Choroid plexus epithelial cell (primary cell): Measurements from ENCODE around the gene ERGIC3.

ENCODE experiments used
- DNase-seq: peaks from one replicate; pipeline ENCODE4 v3.0.0-alpha.2; 2010; ENCODE audit warnings: low read depth
- H3K4me3 ChIP-seq: 2 replicates; pipeline ENCODE4 v1.5.1; 2011; ENCODE audit warnings: low read depth, mild to moderate bottlenecking, control low read depth, low read length, moderate library complexity
- TF ChIP-seq, protein P1 (sequence below): conservative IDR thresholded peaks from 2 replicates; pipeline ENCODE4 v1.5.1; 2011; ENCODE audit warnings: low read depth, mild to moderate bottlenecking, control low read depth, inconsistent platforms, low read length, moderate library complexity

ERGIC3 gene

DNA sequence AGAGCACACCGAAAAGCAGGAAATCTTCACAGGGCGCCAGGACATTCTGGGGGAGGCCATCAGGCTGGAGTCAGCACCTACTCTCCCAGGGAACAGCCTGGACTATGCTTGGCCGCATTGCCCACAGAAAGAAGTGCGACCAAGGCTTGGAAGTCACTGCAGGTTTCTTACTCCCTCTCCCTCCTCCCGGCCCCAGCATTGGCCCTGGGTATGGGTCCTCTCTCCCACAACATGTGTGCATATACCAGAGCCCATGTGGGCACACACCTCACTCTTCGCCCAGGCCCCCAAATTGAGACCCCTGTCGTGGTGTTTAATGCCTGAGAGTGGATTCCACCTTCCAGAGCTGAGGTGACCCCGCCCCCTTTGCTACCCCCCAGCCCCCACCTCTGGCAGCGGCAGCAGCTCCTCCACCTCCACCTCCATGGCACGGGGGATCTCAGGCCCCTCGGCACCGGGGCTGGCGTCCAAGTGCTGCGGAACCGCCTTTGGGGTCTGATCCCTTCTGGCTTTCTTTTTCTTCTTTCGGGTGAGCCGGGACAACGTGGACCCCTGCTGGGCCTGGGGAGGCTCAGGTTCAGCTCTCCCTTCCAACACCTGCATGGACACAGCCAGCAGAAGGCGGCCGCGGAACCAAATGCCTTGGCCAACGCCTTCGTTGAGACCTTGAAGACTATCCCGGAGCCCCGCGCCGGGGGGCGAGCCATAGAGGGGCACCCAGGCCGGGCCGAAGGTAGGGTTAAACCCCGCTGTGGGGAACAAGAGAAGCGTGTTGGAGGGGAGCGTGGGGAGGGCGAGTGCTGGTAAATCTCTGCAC is 58.5 kb downstream of the ERGIC3 start:
- H3K4me3 ChIP-seq, result peak overlapping the region; percentile 50
- TF ChIP-seq, protein P1, sequence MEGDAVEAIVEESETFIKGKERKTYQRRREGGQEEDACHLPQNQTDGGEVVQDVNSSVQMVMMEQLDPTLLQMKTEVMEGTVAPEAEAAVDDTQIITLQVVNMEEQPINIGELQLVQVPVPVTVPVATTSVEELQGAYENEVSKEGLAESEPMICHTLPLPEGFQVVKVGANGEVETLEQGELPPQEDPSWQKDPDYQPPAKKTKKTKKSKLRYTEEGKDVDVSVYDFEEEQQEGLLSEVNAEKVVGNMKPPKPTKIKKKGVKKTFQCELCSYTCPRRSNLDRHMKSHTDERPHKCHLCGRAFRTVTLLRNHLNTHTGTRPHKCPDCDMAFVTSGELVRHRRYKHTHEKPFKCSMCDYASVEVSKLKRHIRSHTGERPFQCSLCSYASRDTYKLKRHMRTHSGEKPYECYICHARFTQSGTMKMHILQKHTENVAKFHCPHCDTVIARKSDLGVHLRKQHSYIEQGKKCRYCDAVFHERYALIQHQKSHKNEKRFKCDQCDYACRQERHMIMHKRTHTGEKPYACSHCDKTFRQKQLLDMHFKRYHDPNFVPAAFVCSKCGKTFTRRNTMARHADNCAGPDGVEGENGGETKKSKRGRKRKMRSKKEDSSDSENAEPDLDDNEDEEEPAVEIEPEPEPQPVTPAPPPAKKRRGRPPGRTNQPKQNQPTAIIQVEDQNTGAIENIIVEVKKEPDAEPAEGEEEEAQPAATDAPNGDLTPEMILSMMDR, result no peak
- no peak for DNase-seq

DNA sequence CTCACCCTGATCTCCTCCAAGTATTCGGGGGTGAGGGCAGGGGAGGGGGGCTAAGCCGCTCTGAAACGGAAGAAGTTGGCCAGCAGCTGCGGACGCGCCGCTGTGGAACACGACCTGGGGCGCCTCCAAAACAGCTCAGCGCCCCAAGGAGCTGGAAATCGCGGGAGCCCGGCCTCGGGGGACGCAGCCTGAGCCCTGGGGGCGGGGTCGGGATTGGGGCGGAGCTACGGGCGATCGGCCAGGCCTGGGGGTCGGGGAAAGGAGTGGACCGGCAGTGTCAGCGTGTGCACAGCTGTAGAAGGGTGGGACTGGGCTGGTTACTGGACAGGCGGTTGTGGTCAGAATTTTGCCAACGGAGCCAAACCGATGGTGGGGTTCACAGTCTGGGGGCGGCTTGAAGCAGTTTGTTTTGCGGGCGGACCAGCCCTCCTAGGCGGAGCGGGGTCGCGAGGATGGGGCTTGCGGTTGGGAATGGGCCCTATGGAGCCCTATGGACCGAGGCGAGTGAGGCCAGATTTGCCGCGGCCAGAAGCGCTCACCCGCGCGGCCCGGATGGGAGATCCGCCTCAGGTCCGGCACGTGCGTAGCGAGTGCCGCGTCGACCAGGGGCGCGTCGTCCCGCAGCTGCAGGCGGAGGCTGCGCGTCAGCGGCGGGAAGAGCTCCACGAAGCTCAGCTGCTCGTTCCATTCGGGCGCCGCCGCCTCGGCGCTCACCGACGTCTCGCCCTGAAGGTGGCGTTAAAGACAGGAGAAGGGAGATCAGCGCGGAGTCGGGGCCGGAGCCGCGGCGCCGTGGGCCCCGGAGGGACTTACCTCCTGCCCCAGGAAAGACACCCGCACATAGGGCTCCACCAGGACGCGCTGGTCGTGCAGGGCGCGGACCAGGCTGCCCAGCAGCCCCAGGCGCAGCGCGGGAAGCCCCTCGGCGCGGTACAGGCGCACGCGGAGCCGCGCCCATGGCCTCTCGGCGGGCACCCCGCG is 59.4 kb downstream of the ERGIC3 start:
- H3K4me3 ChIP-seq, result peak overlapping the region; percentile 50
- TF ChIP-seq, protein P1, result peak; percentile 50
- DNase-seq, result peak; percentile 77

DNA sequence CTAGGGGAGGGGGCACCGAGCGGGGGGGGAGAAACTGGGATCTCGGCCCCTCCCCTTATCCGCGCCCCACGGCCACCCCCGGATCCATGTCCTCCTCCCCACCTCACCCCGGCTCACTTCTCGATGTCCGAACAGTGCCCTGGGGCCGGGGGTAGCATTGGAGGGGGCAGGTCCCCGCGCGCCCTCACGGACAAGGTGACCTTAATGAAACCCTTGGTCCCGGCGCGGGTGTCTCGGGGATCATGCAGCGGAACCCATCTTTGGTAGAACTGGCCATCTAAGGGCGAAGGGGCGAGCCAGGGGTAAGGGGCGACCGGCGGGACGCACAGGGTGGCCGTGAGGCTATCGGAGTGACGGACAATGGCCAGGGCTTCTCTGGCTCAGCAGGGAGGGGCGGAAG is 60.1 kb downstream of the ERGIC3 start:
- DNase-seq, result no peak
- TF ChIP-seq, protein P1, result no peak
- H3K4me3 ChIP-seq, result peak overlapping the region; percentile 50

DNA sequence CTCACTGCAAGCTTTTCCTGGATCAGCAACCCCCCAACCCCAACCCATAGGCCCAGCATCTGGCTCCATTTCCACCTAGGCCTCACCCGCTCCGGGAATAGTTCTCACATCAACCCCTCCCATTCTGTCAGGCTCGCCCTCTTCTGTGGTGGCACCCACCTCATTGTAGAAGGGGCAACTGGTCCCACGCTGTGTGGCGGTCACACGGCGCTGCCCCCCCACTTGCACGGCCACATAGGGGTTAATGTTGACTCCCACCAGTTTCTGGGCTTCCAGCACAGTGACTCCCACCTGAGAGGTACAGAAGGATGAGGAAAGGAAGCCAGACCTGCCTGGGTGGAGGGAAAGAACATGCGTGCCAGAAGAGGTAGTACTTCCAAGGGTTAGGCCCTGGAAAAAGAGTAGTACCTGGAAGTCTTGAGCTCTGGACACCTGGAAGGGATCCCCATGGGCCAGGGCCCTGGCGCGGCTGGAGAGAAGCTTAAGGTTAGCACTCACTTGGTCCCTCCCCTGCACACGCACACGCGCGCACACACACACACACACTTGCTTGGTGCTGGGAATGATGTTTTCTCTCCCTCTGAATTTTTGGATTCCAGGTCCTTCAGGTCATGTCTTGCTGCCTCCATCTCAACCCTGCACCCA is 61.1 kb downstream of the ERGIC3 start:
- TF ChIP-seq, protein P1, result no peak
- H3K4me3 ChIP-seq, result no peak overlapping the region
- DNase-seq, result no peak

DNA sequence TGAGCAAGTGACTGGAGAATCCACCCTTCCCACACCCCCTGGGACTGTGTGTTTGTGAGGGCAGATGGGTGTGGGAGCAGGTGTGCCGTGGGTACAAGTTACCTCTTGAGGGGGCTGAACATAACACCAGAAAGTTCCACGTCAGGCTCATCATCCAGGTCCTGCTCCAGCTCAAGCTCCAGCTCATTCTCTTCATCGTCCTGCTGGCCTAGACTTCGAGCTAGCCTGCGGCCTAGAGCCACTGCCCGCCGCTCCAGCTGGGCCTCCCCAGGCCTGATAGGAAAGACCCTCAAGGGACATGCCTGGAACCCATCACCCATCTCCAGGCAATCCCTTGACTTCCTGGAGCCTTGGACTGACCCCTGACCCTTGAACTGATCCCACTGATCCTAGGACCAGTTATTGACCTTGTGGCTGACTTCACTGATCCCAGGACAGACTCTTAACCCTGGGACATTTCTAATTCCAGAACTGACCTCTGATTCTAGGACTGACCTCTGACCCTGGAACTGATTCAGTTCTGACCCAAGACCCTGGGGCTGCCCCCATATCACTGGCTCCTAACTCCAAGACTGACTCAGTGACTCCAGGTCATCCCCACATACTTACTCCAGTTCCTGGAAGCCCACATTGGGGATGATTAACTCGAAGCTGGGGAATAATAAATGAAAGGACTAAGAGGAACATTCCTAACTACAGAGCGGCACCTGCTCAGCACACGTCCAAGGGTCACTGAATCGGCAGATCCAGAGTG is 62.0 kb downstream of the ERGIC3 start:
- no peak overlapping the region for H3K4me3 ChIP-seq
- TF ChIP-seq, protein P1, result no peak
- DNase-seq, result no peak

DNA sequence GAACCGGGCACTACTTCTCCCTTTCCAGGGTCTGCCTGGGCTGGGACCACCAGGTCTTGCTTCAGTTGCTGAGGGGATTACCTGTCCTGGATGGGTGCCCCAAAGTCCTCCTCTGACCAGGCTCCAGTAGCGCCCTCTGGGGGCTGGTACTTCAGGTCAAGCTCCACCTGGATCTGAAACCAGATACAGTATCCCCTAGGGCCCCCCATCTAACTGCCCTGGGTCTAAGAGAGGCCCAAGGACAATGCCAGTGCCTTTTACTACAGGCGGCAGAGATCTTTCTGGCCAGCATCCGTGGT is 62.5 kb downstream of the ERGIC3 start:
- peak; percentile 24 for DNase-seq
- no peak overlapping the region for H3K4me3 ChIP-seq
- TF ChIP-seq, protein P1, result peak; percentile 59
